Neutrophil (primary cell): Measurements from ENCODE around the gene OR10H2.
"Not testable (repeated sequence)": the region's sequence is repeated elsewhere in the genome, so short reads cannot be mapped to it uniquely, and the experiment has no call there.

ENCODE experiments used
- H3K27ac ChIP-seq: fragments of 200-600 bp; sonication (generic); 2 replicates; pipeline ENCODE4 v1.5.1; 2016; ENCODE audit warnings: mild to moderate bottlenecking, moderate library complexity
- H3K27me3 ChIP-seq: fragments of 200-600 bp; sonication (generic); 2 replicates; pipeline ENCODE4 v1.6.0; 2016; ENCODE audit warnings: mild to moderate bottlenecking
- H3K36me3 ChIP-seq: fragments of 200-600 bp; sonication (generic); 2 replicates; pipeline ENCODE4 v1.5.1; 2017
- H3K4me1 ChIP-seq, 2 experiments: fragments of 200-600 bp in 1 of 2; sonication (generic) in 1 of 2; 1 replicate in 1 of 2; 2 replicates in 1 of 2; pipeline versions ENCODE4 v1.5.1 to v1.6.1; 2013 to 2016; ENCODE audit warnings: low read depth in 1 of 2, low read length in 1 of 2, mild to moderate bottlenecking in 1 of 2, moderate library complexity in 1 of 2; ENCODE audit not compliant: control insufficient read depth in 1 of 2, insufficient read depth in 1 of 2
- H3K4me3 ChIP-seq, 2 experiments: fragments of 200-600 bp in 1 of 2; sonication (generic) in 1 of 2; 1 replicate in 1 of 2; 2 replicates in 1 of 2; pipeline ENCODE4 v1.5.1; 2013 to 2016; ENCODE audit warnings: low read depth in 1 of 2, low read length in 1 of 2, mild to moderate bottlenecking in 1 of 2, moderate library complexity in 1 of 2
- H3K9me3 ChIP-seq: fragments of 200-600 bp; sonication (generic); 2 replicates; pipeline ENCODE4 v1.5.1; 2016
- TF ChIP-seq, protein P1 (sequence below): fragments of 200-600 bp; sonication (generic); IDR thresholded peaks from 2 replicates; pipeline ENCODE4 v1.5.1; 2016; ENCODE audit warnings: antibody characterized with exemption

OR10H2 gene

DNA sequence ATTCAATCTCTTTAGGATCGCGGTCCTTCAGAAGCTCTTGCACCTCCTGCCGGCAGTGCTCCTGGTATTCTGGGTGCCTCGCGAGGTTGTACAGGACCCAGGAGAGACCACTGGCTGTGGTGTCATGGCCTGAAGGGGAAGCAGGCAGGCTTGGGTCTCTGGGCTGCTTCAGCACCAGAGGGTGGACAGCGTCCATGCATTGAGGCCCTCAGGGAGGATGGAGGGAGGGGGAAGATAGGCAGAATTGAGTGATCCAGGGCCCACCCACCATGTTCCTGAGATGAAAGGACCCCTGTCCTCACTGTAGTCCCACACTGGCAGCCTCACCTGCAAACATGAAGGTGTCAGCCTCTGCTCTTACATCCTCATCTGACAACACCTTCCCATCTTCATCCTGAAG lies 41.8 kb downstream of the OR10H2 start:
- Histone ChIP-seq H3K27me3 (peaks cover 56% of the 10 kb centered on the region), H3K27ac (no peak overlapping the region), H3K4me1 (no peaks in the 10 kb centered on the region), H3K9me3 (no peaks in the 10 kb centered on the region), H3K4me3 (no peak overlapping the region), H3K36me3 (no peaks in the 10 kb centered on the region)
- TF ChIP-seq, protein P1, sequence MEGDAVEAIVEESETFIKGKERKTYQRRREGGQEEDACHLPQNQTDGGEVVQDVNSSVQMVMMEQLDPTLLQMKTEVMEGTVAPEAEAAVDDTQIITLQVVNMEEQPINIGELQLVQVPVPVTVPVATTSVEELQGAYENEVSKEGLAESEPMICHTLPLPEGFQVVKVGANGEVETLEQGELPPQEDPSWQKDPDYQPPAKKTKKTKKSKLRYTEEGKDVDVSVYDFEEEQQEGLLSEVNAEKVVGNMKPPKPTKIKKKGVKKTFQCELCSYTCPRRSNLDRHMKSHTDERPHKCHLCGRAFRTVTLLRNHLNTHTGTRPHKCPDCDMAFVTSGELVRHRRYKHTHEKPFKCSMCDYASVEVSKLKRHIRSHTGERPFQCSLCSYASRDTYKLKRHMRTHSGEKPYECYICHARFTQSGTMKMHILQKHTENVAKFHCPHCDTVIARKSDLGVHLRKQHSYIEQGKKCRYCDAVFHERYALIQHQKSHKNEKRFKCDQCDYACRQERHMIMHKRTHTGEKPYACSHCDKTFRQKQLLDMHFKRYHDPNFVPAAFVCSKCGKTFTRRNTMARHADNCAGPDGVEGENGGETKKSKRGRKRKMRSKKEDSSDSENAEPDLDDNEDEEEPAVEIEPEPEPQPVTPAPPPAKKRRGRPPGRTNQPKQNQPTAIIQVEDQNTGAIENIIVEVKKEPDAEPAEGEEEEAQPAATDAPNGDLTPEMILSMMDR = no peak

GRCh38 chr19:15774159-15774558 lies 46.3 kb downstream of the OR10H2 start:
- not testable (repeated sequence) for H3K9me3 ChIP-seq, H3K36me3 ChIP-seq, H3K4me3 ChIP-seq, H3K27ac ChIP-seq, H3K4me1 ChIP-seq
- H3K27me3 ChIP-seq = peaks cover 40% of the 10 kb centered on the region

DNA sequence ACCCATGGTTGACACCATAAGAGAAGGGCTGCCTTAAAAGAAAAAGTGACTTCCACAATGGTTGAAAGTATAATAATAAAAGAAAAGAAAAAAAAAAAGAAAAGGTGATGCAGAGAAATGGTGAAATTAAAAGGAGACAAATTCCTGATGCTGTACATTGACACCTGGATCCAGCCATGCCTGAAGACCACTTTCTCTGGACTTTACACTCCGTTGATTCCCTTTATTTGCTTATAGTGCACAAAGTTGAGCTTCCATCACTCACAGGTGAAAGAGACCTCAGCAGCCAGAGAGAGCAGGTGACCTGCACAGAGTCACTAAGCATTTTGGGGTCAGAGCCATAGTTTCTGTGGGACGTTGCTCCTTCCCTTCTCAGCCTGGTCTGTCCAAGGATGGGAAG lies 47.4 kb downstream of the OR10H2 start:
- Histone ChIP-seq H3K4me3 (no peak overlapping the region), H3K4me1 (no peaks in the 10 kb centered on the region), H3K27me3 (peaks cover 31% of the 10 kb centered on the region), H3K9me3 (no peaks in the 10 kb centered on the region), H3K36me3 (no peaks in the 10 kb centered on the region), H3K27ac (no peak overlapping the region)
- TF ChIP-seq, protein P1 = no peak

GRCh38 chr19:15776264-15776663 lies 48.4 kb downstream of the OR10H2 start:
- Histone ChIP-seq H3K4me3 (no peak overlapping the region), H3K27ac (no peak overlapping the region), H3K4me1 (no peaks in the 10 kb centered on the region), H3K36me3 (no peaks in the 10 kb centered on the region), H3K9me3 (no peaks in the 10 kb centered on the region), H3K27me3 (peaks cover 31% of the 10 kb centered on the region)
- TF ChIP-seq, protein P1 = no peak

- Histone ChIP-seq H3K27ac (no peak overlapping the region), H3K27me3 (peaks cover 31% of the 10 kb centered on the region), H3K4me3 (no peak overlapping the region), H3K4me1 (no peaks in the 10 kb centered on the region), H3K9me3 (no peaks in the 10 kb centered on the region), H3K36me3 (no peaks in the 10 kb centered on the region)
- TF ChIP-seq, protein P1 = no peak
Measured at GRCh38 chr19:15776991-15777970, 49.5 kb downstream of the OR10H2 start.
